BJ (cell line): ENCODE results near the gene ITGAX. TPM values are rescaled to one million over a fixed set of nuclear protein-coding genes. Genes with fewer than 3 reads are reported as not detected.

Experiments used
- CTCF ChIA-PET: fragments of 350-600 bp; formaldehyde crosslinking; extraction: SDS; loops from one replicate; lab custom pipeline; 2021; ENCODE audit warnings: antibody characterized with exemption, inconsistent platforms; lab: Yijun Ruan, JAX
- POLR2A ChIA-PET: fragments of 300-600 bp; sonication (Branson Sonifier 250); formaldehyde crosslinking; extraction: SDS; loops from one replicate; lab custom pipeline; 2021; ENCODE audit warnings: antibody characterized with exemption; lab: Charles Lee
- DNase-seq: peaks from one replicate; pipeline ENCODE4 v3.0.0-alpha.2; 2011; ENCODE audit warnings: low read depth
- H3K27me3 ChIP-seq: 2 replicates; pipeline ENCODE4 v1.6.0; 2011; ENCODE audit warnings: low read length; ENCODE audit not compliant: control insufficient read depth, insufficient read depth
- H3K36me3 ChIP-seq: 2 replicates; pipeline ENCODE4 v1.5.1; 2011; ENCODE audit warnings: low read length; ENCODE audit not compliant: control insufficient read depth, insufficient read depth
- H3K4me3 ChIP-seq: 2 replicates; pipeline ENCODE4 v1.5.1; 2011; ENCODE audit warnings: low read depth, mild to moderate bottlenecking, control low read depth, low read length
- CTCF ChIP-seq: IDR thresholded peaks from 2 replicates; pipeline ENCODE4 v1.5.1; 2011; ENCODE audit warnings: low read depth, mild to moderate bottlenecking, control low read depth, inconsistent platforms, low read length, moderate library complexity; ENCODE audit not compliant: insufficient read depth
- polyA plus RNA-seq: library from polyadenylated mRNA; depleted of rRNA; stranded (reverse); fragments of >200 nt; gene quantifications from 2 replicates; pipeline ENCODE4 v1.2.3, GENCODE V29; 2011

ITGAX gene
- polyA plus RNA-seq, 1 experiment, result not detected

GRCh38 chr16:31350275-31351005 is 4.5 kb upstream of the ITGAX start:
- CTCF ChIA-PET, result no interaction called here
- no peaks in the 10 kb centered on the region for H3K36me3 ChIP-seq
- no peak for DNase-seq
- no peak for TF ChIP-seq CTCF
- H3K27me3 ChIP-seq, result no peaks in the 10 kb centered on the region
- no peak overlapping the region for H3K4me3 ChIP-seq
- POLR2A ChIA-PET, result no interaction called here

DNA sequence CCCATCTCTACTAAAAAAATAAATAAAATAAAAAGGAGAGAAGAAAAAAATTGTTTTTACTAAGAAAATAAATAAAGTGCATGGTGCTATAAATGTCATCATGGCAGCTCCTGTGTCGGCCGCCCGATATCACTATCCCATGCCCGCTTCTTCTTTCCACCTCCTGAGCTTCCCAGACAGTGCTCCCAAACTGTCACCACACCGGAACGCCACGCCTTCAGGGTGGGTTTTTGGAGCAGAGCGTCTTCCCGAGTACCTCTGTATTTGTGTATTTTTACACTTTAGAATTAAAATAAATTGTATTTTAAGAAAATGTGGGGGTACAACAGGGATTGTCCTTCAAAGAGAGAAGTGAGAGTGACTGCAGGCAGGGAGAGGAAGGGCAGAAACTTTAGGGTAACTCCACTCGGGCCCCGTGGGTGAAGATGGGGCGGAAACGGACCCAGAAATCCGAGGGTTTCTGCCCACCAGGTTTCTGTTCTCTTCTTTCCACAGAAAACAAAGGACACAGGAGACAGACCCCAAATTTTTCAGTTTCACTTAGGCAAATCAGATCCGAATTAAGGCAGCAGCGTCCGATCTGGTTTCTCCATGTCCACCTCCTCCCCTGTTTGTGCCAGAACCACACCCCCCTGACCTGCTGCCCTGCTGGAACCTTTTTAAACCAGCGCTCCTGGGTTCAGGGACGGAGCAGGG is 3.6 kb upstream of the ITGAX start:
- POLR2A ChIA-PET, result no interaction called here

GRCh38 chr16:31351942-31352325 is 3.0 kb upstream of the ITGAX start:
- TF ChIP-seq CTCF, result no peak
- ChIA-PET POLR2A (no interaction called here), CTCF (no interaction called here)
- no peak overlapping the region for H3K4me3 ChIP-seq
- no peaks in the 10 kb centered on the region for H3K36me3 ChIP-seq
- no peaks in the 10 kb centered on the region for H3K27me3 ChIP-seq
- DNase-seq, result no peak

More for the DNA sequence above, 3.6 kb upstream of the ITGAX start:
- Histone ChIP-seq H3K36me3 (no peaks in the 10 kb centered on the region), H3K27me3 (no peaks in the 10 kb centered on the region), H3K4me3 (no peak overlapping the region)
- no peak for TF ChIP-seq CTCF
- CTCF ChIA-PET, result no interaction called here
- no peak for DNase-seq

- ChIA-PET CTCF (no interaction called here), POLR2A (no interaction called here)
- Histone ChIP-seq H3K36me3 (no peaks in the 10 kb centered on the region), H3K4me3 (no peak overlapping the region), H3K27me3 (no peaks in the 10 kb centered on the region)
- TF ChIP-seq CTCF, result no peak
- no peak for DNase-seq
Measured at GRCh38 chr16:31352376-31353115, 2.4 kb upstream of the ITGAX start.
